Measurements from ENCODE around the gene DNLZ. TPM values are rescaled to one million over a fixed set of nuclear protein-coding genes. Genes with fewer than 3 reads are reported as not detected.
A peak's percentile ranks its signal among the peaks of the same experiment; 100 is the strongest.

The DNLZ gene
- total and polyA plus RNA-seq, 5 experiments from 2014 or later, result 32.8 to 58.1 (median 51.6) TPM

DNA sequence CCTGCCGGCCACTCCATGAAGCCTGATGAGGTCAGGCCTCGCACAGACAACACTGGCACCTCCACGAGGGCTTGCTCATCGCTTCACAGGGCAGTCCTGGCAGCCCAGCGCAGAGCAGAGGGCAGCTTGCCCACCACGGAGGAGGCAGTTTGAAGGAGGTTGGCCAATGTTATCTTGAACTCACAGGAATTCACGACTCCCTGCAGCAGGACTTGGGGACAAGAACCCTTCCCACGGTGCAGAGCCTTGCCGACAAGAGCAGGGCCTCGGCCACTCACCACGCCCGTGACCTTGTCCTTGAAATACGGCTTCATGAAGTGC lies 31.4 kb upstream of the DNLZ start:
- Mint-ChIP-seq H3K9me3 (no peaks in the 10 kb centered on the region), H3K4me1 (peaks cover 5 to 16% (median 13%) of the 10 kb centered on the region in 4 donors), H3K27ac (no peak overlapping the region), H3K36me3 (peaks cover under 1 to 46% (median 4%) of the 10 kb centered on the region in 3 donors), H3K27me3 (no peaks in the 10 kb centered on the region), H3K4me3 (no peak overlapping the region)
- no peak for ATAC-seq
- no peak for DNase-seq
- POLR2A ChIA-PET, result no interaction called here

DNA sequence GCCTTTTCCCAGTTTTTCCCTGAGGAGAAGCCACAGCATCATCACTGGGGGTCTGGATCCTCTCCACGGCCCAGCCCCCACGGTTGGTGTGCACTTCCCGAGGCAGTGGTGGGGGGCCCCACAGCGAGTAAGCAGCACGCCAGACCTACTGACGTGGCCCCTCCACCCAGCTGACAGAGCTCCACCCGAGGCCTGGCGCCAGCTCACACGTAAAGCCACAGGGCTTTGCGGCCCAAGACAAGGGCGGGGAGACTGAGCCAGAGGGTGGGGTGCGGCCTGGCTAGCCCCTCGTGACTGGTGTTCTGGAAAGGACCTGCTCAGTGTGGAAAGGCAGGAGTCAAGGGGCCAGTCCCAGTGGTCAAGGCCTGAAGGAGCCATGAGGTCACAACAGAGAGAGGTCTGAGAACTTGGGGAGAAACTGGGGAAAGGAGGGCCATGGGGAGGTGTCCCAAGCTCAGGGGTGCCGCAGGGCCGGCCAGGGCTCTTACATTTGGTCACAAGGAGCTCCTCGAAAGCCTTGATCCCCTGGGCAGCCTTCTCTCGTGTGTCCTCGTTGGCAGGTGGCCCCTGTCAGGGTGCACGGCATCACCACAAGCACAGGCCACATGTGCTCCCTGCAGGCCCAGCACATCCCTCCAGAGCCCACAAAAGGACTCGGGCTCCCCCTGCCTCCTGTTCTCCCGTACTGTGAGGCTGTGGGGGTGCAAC lies 30.9 kb upstream of the DNLZ start:
- peaks cover 4 to 51% (median 4%) of the 10 kb centered on the region in 3 donors for H3K36me3 Mint-ChIP-seq
- POLR2A ChIA-PET, result no interaction called here

DNA sequence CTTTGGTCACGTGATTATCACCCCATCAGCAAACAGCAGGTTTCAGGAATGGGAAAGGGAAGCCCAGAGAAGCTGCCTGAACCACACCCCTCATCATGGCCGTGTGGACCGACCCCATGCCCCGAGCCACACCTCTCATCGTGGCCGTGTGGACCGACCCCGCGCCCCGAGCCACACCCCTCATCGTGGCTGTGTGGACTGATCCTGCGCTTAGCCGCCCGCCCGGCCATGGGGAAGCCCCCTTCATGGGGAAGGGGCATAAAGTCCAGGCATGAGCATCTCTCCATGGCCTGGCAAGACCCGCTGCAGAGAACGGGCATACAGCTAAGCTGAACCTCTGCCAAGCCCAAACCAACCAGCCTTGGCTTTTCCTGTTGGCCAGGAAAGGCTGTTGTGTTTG lies 30.0 kb upstream of the DNLZ start:
- POLR2A ChIA-PET, result no interaction called here
- H3K27ac Mint-ChIP-seq, result no peak overlapping the region
- H3K27me3 Mint-ChIP-seq, result no peaks in the 10 kb centered on the region
- no peaks in the 10 kb centered on the region for H3K9me3 Mint-ChIP-seq
- ATAC-seq (no peak), DNase-seq (no peak)
- H3K4me3 Mint-ChIP-seq, result no peak overlapping the region
- H3K36me3 Mint-ChIP-seq, result peaks cover 4 to 61% (median 4%) of the 10 kb centered on the region in 3 donors
- H3K4me1 Mint-ChIP-seq, result peaks cover 2 to 8% (median 4%) of the 10 kb centered on the region in 4 donors

More for the DNA sequence above, 30.9 kb upstream of the DNLZ start:
- H3K27ac Mint-ChIP-seq, result no peak overlapping the region
- H3K4me1 Mint-ChIP-seq, result peaks cover 5 to 16% (median 13%) of the 10 kb centered on the region in 4 donors
- H3K4me3 Mint-ChIP-seq, result no peak overlapping the region
- H3K9me3 Mint-ChIP-seq, result no peaks in the 10 kb centered on the region
- no peaks in the 10 kb centered on the region for H3K27me3 Mint-ChIP-seq
- DNase-seq, result no peak
- ATAC-seq, result no peak

DNA sequence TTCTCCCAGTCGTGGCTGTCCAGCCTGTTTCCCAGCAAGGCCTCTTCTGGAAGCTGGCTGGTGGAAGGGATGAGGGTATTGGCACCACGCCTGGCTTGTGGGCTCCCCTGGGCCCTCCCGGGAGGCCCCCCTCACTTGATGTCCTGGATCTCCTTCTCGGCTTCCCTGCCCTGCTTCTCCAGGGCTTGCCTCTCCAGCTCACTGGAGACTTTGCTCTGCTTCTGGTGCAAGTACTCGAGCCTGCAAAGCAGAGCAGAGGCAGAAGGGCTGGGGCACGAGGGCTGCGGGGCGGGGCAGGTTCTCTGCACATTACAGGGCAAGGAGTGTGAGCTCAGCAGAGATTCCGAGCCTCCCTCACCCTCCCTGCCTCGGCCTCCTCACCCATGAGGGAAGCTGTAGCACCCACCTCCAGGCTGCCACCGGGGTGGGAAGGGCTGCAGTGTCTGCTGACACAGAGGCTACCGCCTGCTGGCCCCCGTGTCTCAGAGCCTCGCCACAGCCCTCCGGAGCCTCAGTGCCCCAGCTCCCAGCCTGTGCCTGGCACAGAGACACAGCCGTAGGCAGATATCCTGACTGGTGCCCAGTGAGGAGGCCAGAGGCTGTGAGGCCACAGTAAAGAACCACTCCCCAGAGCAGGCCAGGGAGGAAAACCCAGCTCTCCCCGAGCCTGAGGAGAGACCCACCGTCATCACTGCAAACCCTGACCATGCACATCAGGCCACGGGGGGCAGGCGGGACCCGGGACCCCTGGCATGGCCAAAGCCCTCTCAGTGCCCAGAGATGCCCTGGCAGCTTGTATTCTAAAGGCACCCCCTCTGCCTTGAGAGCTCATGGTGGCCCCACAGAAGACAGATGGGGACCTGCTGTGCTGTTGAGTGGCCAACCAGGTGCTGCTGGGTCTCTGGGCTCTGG lies 29.2 kb upstream of the DNLZ start:
- no peak for DNase-seq
- POLR2A ChIA-PET, result no interaction called here
- no peaks in the 10 kb centered on the region for H3K9me3 Mint-ChIP-seq
- peaks cover 4 to 68% (median 8%) of the 10 kb centered on the region in 3 donors for H3K36me3 Mint-ChIP-seq
- H3K4me3 Mint-ChIP-seq, result no peak overlapping the region
- H3K4me1 Mint-ChIP-seq, result peaks cover 0 to 5% (median under 1%) of the 10 kb centered on the region in 4 donors
- no peak for ATAC-seq
- no peak overlapping the region for H3K27ac Mint-ChIP-seq
- no peaks in the 10 kb centered on the region for H3K27me3 Mint-ChIP-seq

DNA sequence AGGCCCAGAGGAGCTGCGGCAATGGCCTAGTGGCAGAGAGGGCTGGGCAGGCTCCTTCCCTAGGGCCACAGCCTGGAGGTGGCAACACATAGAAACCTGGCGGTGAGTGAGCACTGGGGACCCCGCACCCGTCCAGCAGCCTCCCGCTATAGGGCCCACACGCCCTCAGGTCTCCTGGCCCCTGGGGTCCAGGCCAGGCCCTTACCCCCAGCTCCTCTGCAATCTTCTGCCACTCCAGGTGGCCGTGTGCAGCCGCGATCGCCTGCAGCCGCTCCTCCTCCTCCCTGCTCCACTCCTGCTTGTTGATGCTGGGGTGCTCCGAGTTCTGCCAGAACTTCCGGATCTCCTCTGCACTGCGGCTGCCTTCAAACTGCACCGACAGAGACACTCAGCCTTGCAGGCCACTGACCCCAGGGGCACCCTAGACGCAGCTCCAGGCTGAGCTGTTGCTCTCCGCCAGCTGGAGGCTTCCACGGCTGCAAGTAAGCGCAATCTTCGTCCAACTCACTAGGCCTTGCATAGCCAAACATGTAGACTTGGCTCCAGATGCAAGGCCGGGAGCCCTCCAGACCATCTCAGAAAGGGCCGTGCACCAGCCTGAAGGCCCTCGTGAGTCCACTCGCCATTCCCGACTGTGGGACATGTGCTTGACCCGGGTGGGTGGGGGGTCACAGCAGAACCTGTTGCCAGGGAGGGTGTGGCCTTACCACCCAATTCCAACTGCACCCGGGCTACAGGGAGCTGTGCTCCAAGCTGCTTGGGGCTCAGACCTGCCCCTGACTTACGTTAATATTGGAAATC lies 28.4 kb upstream of the DNLZ start:
- peak overlapping the region in 1 of 10 donors; percentile 29 for H3K27ac Mint-ChIP-seq
- POLR2A ChIA-PET, result no interaction called here
- no peak for ATAC-seq
- H3K4me1 Mint-ChIP-seq, result peaks cover 0 to 2% (median under 1%) of the 10 kb centered on the region in 4 donors
- no peak for DNase-seq
- no peaks in the 10 kb centered on the region for H3K27me3 Mint-ChIP-seq
- H3K9me3 Mint-ChIP-seq, result no peaks in the 10 kb centered on the region
- peaks cover 4 to 74% (median 15%) of the 10 kb centered on the region in 3 donors for H3K36me3 Mint-ChIP-seq
- no peak overlapping the region for H3K4me3 Mint-ChIP-seq

DNA sequence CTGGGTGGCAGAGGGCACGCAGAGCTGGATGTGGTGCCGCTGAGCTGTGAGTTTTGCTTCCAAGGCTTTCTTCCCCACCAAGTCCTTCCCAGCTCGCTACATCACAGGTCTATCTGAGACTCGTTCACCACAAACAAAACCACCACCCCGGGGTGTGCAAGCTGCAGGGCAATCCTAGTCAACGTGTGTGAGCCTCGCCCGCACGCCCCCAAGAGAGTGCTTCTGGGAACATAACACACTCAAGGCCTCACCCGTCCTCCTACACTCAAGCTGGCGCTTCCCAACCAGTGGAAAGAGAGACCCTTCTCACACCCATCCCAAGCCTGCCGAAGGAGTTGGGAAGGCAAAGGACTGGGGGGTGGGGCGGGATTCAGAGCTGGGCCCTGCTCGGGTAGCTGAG lies 25.9 kb upstream of the DNLZ start:
- Mint-ChIP-seq H3K4me1 (peaks cover 8 to 16% (median 16%) of the 10 kb centered on the region in 4 donors), H3K36me3 (peaks cover 4 to 74% (median 21%) of the 10 kb centered on the region in 3 donors), H3K4me3 (no peak overlapping the region), H3K27me3 (no peaks in the 10 kb centered on the region), H3K9me3 (no peaks in the 10 kb centered on the region), H3K27ac (no peak overlapping the region)
- POLR2A ChIA-PET, result interaction anchor here (1.7 kb wide), 1 partner anchor 21 kb away, joined by 5 read pairs; the partner anchor contains the start of genes ENTR1 and PMPCA
- DNase-seq, result no peak
- ATAC-seq, result no peak

DNA sequence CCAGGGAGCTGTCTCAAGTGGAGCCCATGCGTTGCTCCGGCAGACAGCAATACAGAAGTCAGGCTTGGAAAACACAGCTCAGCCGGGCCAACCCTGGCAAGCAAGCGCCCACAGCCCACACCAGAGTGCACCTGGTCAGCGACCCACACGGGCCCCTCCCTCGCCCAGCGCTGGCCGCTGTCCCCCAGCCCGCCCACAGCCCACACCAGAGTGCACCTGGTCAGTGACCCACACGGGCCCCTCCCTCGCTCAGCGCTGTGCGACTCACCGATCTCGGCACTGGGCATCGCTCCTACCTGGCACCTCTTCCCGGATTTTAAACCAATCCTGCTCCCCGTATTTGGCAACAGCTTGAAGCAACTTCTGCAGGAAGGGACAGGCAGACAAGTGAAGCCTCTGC lies 23.7 kb upstream of the DNLZ start:
- no peak overlapping the region for H3K27ac Mint-ChIP-seq
- peaks cover 4 to 80% (median 22%) of the 10 kb centered on the region in 3 donors for H3K36me3 Mint-ChIP-seq
- peaks cover 8 to 20% (median 16%) of the 10 kb centered on the region in 4 donors for H3K4me1 Mint-ChIP-seq
- POLR2A ChIA-PET, result no interaction called here
- no peaks in the 10 kb centered on the region for H3K27me3 Mint-ChIP-seq
- ATAC-seq (no peak), DNase-seq (no peak)
- no peaks in the 10 kb centered on the region for H3K9me3 Mint-ChIP-seq
- no peak overlapping the region for H3K4me3 Mint-ChIP-seq

DNA sequence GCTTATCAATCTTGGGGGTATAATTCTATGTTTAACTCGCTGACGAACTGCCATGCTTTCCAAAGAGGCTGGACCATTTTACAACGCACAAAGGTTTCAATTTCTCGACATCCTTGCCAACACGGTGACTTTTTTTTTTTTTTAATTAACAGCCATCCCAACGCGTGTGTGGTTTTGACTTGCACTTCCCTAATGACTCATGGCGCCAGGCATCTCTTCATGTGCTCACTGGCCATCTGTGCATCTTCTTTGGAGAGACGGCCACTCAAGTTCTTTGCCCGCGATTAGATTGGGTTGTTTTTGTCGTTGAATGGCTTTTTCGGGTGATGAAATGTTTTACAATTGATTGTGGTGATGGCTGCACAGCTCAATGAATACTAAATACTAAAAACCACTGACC lies 22.5 kb upstream of the DNLZ start:
- H3K9me3 Mint-ChIP-seq, result no peaks in the 10 kb centered on the region
- POLR2A ChIA-PET, result interaction anchor here (0.7 kb wide), 1 partner anchor 1323 kb away, joined by 3 read pairs; no protein-coding TSS in a partner anchor
- H3K36me3 Mint-ChIP-seq, result peaks cover 4 to 72% (median 19%) of the 10 kb centered on the region in 3 donors
- H3K27me3 Mint-ChIP-seq, result no peaks in the 10 kb centered on the region
- H3K4me1 Mint-ChIP-seq, result peaks cover 7 to 20% (median 16%) of the 10 kb centered on the region in 4 donors
- H3K4me3 Mint-ChIP-seq, result no peak overlapping the region
- ATAC-seq (no peak), DNase-seq (no peak)
- H3K27ac Mint-ChIP-seq, result peak overlapping the region in 1 of 10 donors; percentile 50

DNA sequence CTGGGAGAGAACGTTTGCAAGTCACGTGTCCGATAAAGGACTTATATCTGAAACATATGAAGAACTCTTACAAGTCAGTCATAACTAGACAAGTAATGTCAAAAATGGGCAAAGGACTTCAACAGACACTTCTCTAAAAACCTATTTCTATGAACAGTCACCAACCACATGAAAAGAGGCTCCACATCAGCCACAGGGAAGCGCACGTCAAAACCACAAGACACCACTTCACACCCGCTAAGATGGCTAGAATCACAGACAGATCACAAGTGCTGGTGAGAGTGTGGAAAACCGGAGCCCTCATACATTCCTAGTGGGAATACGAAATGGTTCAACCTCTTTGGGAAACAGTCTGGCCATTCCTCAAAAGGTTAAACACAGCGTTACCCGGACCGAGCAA lies 21.5 kb upstream of the DNLZ start:
- Mint-ChIP-seq H3K4me1 (peaks cover 7 to 20% (median 16%) of the 10 kb centered on the region in 4 donors), H3K36me3 (peaks cover 4 to 65% (median 19%) of the 10 kb centered on the region in 3 donors), H3K27me3 (no peaks in the 10 kb centered on the region), H3K9me3 (no peaks in the 10 kb centered on the region), H3K4me3 (peak overlapping the region in 5 of 10 donors; percentile 6 to 57 (median 28)), H3K27ac (peak overlapping the region in 4 of 10 donors; percentile 1 to 88 (median 32))
- DNase-seq (peak in 3 of 10 donors; percentile 32 to 53 (median 48)), ATAC-seq (peak; percentile 84 to 96)
- POLR2A ChIA-PET, result interaction anchor here (1.1 kb wide), 1 partner anchor 19 kb away, joined by 4 read pairs; no protein-coding TSS in a partner anchor

DNA sequence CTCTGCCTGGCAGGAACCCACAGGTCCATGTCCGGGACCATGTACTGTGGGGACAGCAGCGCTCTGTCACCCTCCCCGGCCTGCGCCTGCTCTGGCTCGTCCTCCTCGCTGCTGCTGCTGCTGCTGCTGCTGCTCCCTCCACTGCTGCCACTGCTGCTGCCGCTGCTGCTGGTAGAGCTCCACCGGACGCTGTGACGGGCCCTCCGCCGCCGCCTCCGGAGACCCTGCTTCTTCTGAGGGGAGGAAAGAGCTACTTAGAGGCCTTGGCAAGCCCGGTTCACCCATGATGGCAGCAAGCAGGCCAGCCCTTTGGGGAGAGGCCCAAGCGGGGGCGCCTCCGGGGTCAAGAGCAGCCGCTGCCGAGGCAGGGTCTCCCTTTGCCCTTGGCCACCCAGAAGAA lies 19.9 kb upstream of the DNLZ start:
- POLR2A ChIA-PET, result no interaction called here
- no peak for ATAC-seq

DNA sequence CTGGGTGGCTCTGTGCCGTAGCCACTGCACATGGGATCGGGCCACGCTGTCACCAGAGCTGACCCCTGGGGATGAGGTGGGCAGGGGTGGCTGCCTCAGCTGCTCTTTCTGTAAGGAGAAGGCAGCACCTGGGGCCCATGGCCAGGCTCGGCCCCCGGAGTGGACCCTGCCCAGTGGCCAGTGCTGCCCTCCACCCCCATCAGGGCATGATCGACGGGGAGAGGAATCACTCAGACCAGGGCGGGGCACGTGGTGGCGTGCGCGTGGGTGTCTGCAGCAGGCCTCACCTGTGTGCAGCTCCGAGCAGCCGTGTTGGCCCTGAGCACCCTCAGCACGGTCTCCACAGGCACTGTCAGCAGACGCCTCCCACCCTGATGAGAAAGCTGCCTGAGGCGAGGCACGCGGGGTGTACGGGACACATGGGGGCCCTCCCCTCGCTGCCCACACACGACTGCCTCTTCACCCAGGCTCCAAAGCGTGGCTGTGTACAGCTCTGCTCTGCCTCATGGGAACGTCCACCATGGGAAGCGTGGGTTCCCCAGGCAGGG lies 18.5 kb upstream of the DNLZ start:
- DNase-seq, result no peak
- H3K9me3 Mint-ChIP-seq, result no peaks in the 10 kb centered on the region
- peaks cover 7 to 20% (median 16%) of the 10 kb centered on the region in 4 donors for H3K4me1 Mint-ChIP-seq
- POLR2A ChIA-PET, result no interaction called here
- no peak for ATAC-seq
- H3K36me3 Mint-ChIP-seq, result peaks cover 0 to 40% (median 8%) of the 10 kb centered on the region in 3 donors
- H3K27me3 Mint-ChIP-seq, result no peaks in the 10 kb centered on the region
- H3K27ac Mint-ChIP-seq, result no peak overlapping the region
- no peak overlapping the region for H3K4me3 Mint-ChIP-seq

More for the DNA sequence above, 19.9 kb upstream of the DNLZ start:
- no peak overlapping the region for H3K4me3 Mint-ChIP-seq
- peaks cover 0 to 54% (median 17%) of the 10 kb centered on the region in 3 donors for H3K36me3 Mint-ChIP-seq
- no peak overlapping the region for H3K27ac Mint-ChIP-seq
- DNase-seq, result no peak
- no peaks in the 10 kb centered on the region for H3K27me3 Mint-ChIP-seq
- peaks cover 7 to 20% (median 16%) of the 10 kb centered on the region in 4 donors for H3K4me1 Mint-ChIP-seq
- no peaks in the 10 kb centered on the region for H3K9me3 Mint-ChIP-seq

DNA sequence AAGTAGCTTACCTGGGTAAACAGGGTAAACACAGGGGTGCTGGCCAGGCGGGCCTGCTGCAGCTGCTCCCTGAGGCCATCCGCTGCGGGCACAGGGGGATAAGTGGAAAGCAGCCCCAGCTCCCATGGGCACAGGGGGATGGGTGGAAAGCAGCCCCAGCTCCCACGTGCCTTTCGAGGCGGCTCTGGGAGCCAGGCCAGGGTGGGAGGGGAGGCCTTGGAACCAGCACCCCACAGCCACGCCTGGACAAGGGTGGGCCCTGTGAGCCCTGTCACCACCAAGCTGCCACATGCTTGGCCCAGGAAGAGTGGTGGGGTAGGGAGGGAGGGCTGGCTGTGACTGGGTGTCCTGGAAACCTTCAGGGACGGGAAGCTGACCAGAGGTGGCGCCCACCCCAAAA lies 17.8 kb upstream of the DNLZ start:
- H3K4me3 Mint-ChIP-seq, result no peak overlapping the region
- H3K4me1 Mint-ChIP-seq, result peaks cover 7 to 20% (median 16%) of the 10 kb centered on the region in 4 donors
- no peaks in the 10 kb centered on the region for H3K9me3 Mint-ChIP-seq
- H3K27ac Mint-ChIP-seq, result no peak overlapping the region
- H3K36me3 Mint-ChIP-seq, result peaks cover 0 to 35% (median 7%) of the 10 kb centered on the region in 3 donors
- no peaks in the 10 kb centered on the region for H3K27me3 Mint-ChIP-seq
- POLR2A ChIA-PET, result no interaction called here
- ATAC-seq (no peak), DNase-seq (no peak)

All from naive thymus-derived CD8-positive, alpha-beta T cell (primary cell).